CD4-positive, CD25-positive, alpha-beta regulatory T cell (primary cell): Measurements from ENCODE around the gene NUDT2. TPM values are rescaled to one million over a fixed set of nuclear protein-coding genes. Genes with fewer than 3 reads are reported as not detected.
A peak's percentile ranks its signal among the peaks of the same experiment; 100 is the strongest.
"Not testable (repeated sequence)": the region's sequence is repeated elsewhere in the genome, so short reads cannot be mapped to it uniquely, and the experiment has no call there.

Experiments used
- ATAC-seq, 2 donors: fragments of 150-1000 bp; cut with Tn5 transposase; one replicate each; pipeline ENCODE4 v1.10.0; 2021; ENCODE audit warnings: low read depth in 2 of 2, moderate number of reproducible peaks in 2 of 2, moderate library complexity in 1 of 2
- DNase-seq, 3 donors: peaks; one replicate each; pipeline versions ENCODE4 v3.0.0 to v3.0.0-alpha.2; 2012 to 2022; ENCODE audit warnings: mixed read lengths in 1 of 3
- H3K27ac ChIP-seq: one replicate; pipeline ENCODE4 v1.7.0; 2013; ENCODE audit warnings: mild to moderate bottlenecking, low read length; ENCODE audit not compliant: insufficient read depth, poor library complexity, severe bottlenecking
- H3K27me3 ChIP-seq: one replicate; pipeline ENCODE4 v1.7.0; 2013; ENCODE audit warnings: low read length; ENCODE audit not compliant: control insufficient read depth, insufficient read depth
- H3K36me3 ChIP-seq: one replicate; pipeline ENCODE4 v1.7.0; 2013; ENCODE audit warnings: mild to moderate bottlenecking, low read length, moderate library complexity; ENCODE audit not compliant: control insufficient read depth, insufficient read depth
- H3K4me1 ChIP-seq: 2 replicates; pipeline ENCODE4 v1.7.0; 2013; ENCODE audit warnings: mild to moderate bottlenecking, low read length; ENCODE audit not compliant: insufficient read depth, control insufficient read depth, poor library complexity, severe bottlenecking
- H3K4me3 ChIP-seq: one replicate; pipeline ENCODE4 v1.7.0; 2013; ENCODE audit warnings: low read depth, mild to moderate bottlenecking, low read length, moderate library complexity
- H3K9me3 ChIP-seq, 2 experiments: 1 replicate in 1 of 2; 2 replicates in 1 of 2; pipeline ENCODE4 v1.7.0; 2013; ENCODE audit warnings: low read length in 2 of 2, mild to moderate bottlenecking in 1 of 2, moderate library complexity in 1 of 2; ENCODE audit not compliant: control insufficient read depth in 2 of 2
- H3K27ac Mint-ChIP-seq, 3 donors: one replicate each; pipeline ENCODE4 v1.8.0; 2020 to 2022; ENCODE audit warnings: mild to moderate bottlenecking in 3 of 3, mixed read lengths in 3 of 3, moderate library complexity in 2 of 3
- H3K27me3 Mint-ChIP-seq: one replicate; pipeline ENCODE4 v1.8.0; 2022; ENCODE audit warnings: mild to moderate bottlenecking, mixed read lengths
- H3K36me3 Mint-ChIP-seq: one replicate; pipeline ENCODE4 v1.8.0; 2020; ENCODE audit warnings: mixed read lengths
- H3K4me1 Mint-ChIP-seq, 4 donors: one replicate each; pipeline ENCODE4 v1.8.0; 2020 to 2022; ENCODE audit warnings: mixed read lengths in 4 of 4, mild to moderate bottlenecking in 1 of 4
- H3K4me3 Mint-ChIP-seq, 4 donors: one replicate each; pipeline ENCODE4 v1.8.0; 2020 to 2022; ENCODE audit warnings: mild to moderate bottlenecking in 4 of 4, mixed read lengths in 4 of 4, moderate library complexity in 3 of 4
- H3K9me3 Mint-ChIP-seq, 7 donors: one replicate each; pipeline ENCODE4 v1.8.0; 2020 to 2022; ENCODE audit warnings: mixed read lengths in 7 of 7, mild to moderate bottlenecking in 3 of 7, moderate library complexity in 2 of 7
- polyA plus RNA-seq, 4 donors: library from polyadenylated mRNA; unstranded; fragments of 300-500 nt; fragmentation: Illumina TruSeq; gene quantifications; one replicate each; pipeline ENCODE4 v1.2.3, GENCODE V29; 2021
- total RNA-seq: library from RNA; stranded (reverse); gene quantifications from one replicate; pipeline ENCODE4 v1.2.3, GENCODE V29; 2022

Gene NUDT2
- total and polyA plus RNA-seq, 5 donors from 2014 or later: 7.1 to 67.0 (median 47.1) TPM

- Mint-ChIP-seq H3K4me1 (no peaks in the 10 kb centered on the region), H3K27ac (no peak overlapping the region), H3K4me3 (no peak overlapping the region), H3K9me3 (peaks cover 0 to 1% (median 0%) of the 10 kb centered on the region in 7 donors), H3K27me3 (no peaks in the 10 kb centered on the region), H3K36me3 (peaks cover 20% of the 10 kb centered on the region)
- H3K4me3 ChIP-seq: no peak overlapping the region
- H3K4me1 ChIP-seq: no peaks in the 10 kb centered on the region
- H3K36me3 ChIP-seq: peaks cover 11% of the 10 kb centered on the region
- no peaks in the 10 kb centered on the region for H3K27me3 ChIP-seq
- ATAC-seq (no peak), DNase-seq (no peak)
- H3K9me3 ChIP-seq: no peaks in the 10 kb centered on the region
- H3K27ac ChIP-seq: no peak overlapping the region
These were observed 18.4 kb downstream of the NUDT2 start for GRCh38 chr9:34347800-34348158.

- no peaks in the 10 kb centered on the region for H3K4me1 ChIP-seq
- peaks cover 0 to 1% (median 0%) of the 10 kb centered on the region in 7 donors for H3K9me3 Mint-ChIP-seq
- no peak overlapping the region for H3K27ac ChIP-seq
- no peaks in the 10 kb centered on the region for H3K27me3 ChIP-seq
- ATAC-seq (no peak), DNase-seq (no peak)
- peaks cover 20% of the 10 kb centered on the region for H3K36me3 Mint-ChIP-seq
- H3K27ac Mint-ChIP-seq: no peak overlapping the region
- no peaks in the 10 kb centered on the region for H3K9me3 ChIP-seq
- H3K4me3 Mint-ChIP-seq: no peak overlapping the region
- no peak overlapping the region for H3K4me3 ChIP-seq
- H3K27me3 Mint-ChIP-seq: no peaks in the 10 kb centered on the region
- no peaks in the 10 kb centered on the region for H3K4me1 Mint-ChIP-seq
- no peaks in the 10 kb centered on the region for H3K36me3 ChIP-seq
These were observed 20.0 kb downstream of the NUDT2 start for GRCh38 chr9:34349324-34349723.

DNA sequence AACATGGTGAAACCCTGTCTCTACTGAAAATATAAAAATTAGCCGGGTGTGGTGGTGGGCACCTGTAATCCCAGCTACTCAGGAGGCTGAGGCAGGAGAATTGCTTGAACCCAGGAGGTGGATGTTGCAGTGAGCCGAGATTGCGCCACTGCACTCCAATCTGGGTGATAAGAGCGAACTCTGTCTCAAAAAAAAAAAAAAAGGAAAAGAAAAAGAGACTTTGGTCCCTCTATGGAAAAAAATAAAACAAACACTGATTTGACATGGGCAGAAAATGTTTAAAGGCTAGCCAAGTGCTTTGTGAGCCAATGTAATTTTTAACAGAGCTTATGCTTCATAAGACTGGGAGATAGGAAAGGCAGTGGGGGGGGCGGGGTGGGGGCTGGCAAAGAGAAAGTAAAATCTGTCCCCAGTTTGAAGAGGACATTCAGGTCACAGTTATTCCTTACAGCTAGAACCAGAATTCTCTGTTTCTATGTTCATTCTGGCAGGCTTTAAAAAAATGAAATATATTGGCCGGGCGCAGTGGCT is 22.8 kb downstream of the NUDT2 start:
- peaks cover 2 to 13% (median 5%) of the 10 kb centered on the region in 7 donors for H3K9me3 Mint-ChIP-seq
- not testable (repeated sequence) for H3K27me3 Mint-ChIP-seq, H3K4me3 ChIP-seq, H3K4me1 ChIP-seq, H3K4me3 Mint-ChIP-seq, H3K27me3 ChIP-seq, H3K27ac Mint-ChIP-seq, H3K4me1 Mint-ChIP-seq, ATAC-seq, DNase-seq, H3K27ac ChIP-seq, H3K36me3 ChIP-seq
- peaks cover 19% of the 10 kb centered on the region for H3K36me3 Mint-ChIP-seq
- peaks cover 2 to 10% of the 10 kb centered on the region in 2 experiments for H3K9me3 ChIP-seq

DNA sequence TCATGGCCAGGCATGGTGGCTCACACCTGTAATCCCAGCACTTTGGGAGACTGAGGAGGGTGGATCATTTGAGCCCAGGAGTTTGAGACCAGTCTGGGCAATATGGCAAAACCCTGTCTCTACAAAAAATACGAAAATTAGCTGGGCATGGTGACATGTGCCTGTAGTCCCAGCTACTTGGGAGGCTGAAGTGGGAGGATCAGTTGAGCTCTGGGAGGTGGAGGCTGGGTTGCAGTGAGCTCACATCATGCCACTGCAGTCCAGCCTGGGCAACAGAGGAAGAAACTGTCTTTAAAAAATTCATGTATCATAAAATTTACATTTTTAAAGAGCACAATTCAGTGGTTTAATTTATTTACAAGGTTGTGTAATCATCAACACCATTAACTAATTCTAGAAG is 23.6 kb downstream of the NUDT2 start:
- Mint-ChIP-seq H3K9me3 (peaks cover 2 to 14% (median 10%) of the 10 kb centered on the region in 7 donors), H3K36me3 (peaks cover 20% of the 10 kb centered on the region)
- H3K4me1 Mint-ChIP-seq, ATAC-seq, H3K27me3 ChIP-seq, H3K27ac Mint-ChIP-seq, H3K4me3 Mint-ChIP-seq, H3K36me3 ChIP-seq, H3K4me1 ChIP-seq, DNase-seq, H3K4me3 ChIP-seq, H3K27ac ChIP-seq, H3K27me3 Mint-ChIP-seq: not testable (repeated sequence)
- H3K9me3 ChIP-seq: peaks cover 2 to 10% of the 10 kb centered on the region in 2 experiments

GRCh38 chr9:34362614-34363214 is 33.3 kb downstream of the NUDT2 start:
- H3K36me3 ChIP-seq: no peaks in the 10 kb centered on the region
- peaks cover 8% of the 10 kb centered on the region for H3K36me3 Mint-ChIP-seq
- H3K27me3 Mint-ChIP-seq: no peaks in the 10 kb centered on the region
- DNase-seq: no peak
- H3K27ac ChIP-seq: no peak overlapping the region
- H3K4me1 Mint-ChIP-seq: peaks cover 0 to 9% (median 0%) of the 10 kb centered on the region in 4 donors
- no peaks in the 10 kb centered on the region for H3K4me1 ChIP-seq
- peaks cover 0 to 5% (median 0%) of the 10 kb centered on the region in 7 donors for H3K9me3 Mint-ChIP-seq
- H3K27ac Mint-ChIP-seq: peak overlapping the region in 1 of 3 donors; percentile 71
- no peaks in the 10 kb centered on the region for H3K9me3 ChIP-seq
- no peak overlapping the region for H3K4me3 ChIP-seq
- H3K27me3 ChIP-seq: no peaks in the 10 kb centered on the region
- H3K4me3 Mint-ChIP-seq: no peak overlapping the region
- ATAC-seq: no peak

- H3K27ac Mint-ChIP-seq: peak overlapping the region in 2 of 3 donors; percentile 56 to 75
- H3K4me1 Mint-ChIP-seq: peaks cover 0 to 9% (median 0%) of the 10 kb centered on the region in 4 donors
- Histone ChIP-seq H3K4me1 (no peaks in the 10 kb centered on the region), H3K27me3 (no peaks in the 10 kb centered on the region), H3K4me3 (no peak overlapping the region), H3K36me3 (no peaks in the 10 kb centered on the region), H3K9me3 (no peaks in the 10 kb centered on the region), H3K27ac (no peak overlapping the region)
- H3K4me3 Mint-ChIP-seq: no peak overlapping the region
- ATAC-seq: no peak
- H3K9me3 Mint-ChIP-seq: peaks cover 0 to 2% (median 0%) of the 10 kb centered on the region in 7 donors
- DNase-seq: peak in 1 of 3 donors; percentile 74
- H3K27me3 Mint-ChIP-seq: no peaks in the 10 kb centered on the region
- H3K36me3 Mint-ChIP-seq: peaks cover 6% of the 10 kb centered on the region
These were observed 34.4 kb downstream of the NUDT2 start for GRCh38 chr9:34363619-34364351.

DNA sequence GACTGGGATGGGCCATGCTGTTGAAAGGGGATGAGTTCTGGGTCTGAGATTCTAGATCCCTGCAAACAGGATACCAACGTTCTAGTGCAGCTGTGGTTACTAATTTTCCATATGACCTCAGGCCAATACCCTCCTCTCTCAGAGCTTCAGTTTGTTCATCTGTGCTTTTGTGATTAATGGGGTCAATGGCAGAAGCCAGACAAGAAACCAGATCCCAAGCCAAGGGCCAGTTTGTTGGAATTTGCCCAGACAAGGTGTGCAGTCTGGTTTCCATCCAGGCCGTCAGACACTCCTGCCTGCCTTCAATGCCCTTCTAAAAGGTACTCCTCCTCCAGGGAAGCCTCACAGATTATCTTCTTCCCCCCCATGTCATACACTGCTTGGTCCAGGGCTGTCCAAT is 35.9 kb downstream of the NUDT2 start:
- H3K4me3 Mint-ChIP-seq: no peak overlapping the region
- H3K4me3 ChIP-seq: no peak overlapping the region
- H3K36me3 Mint-ChIP-seq: peaks cover 8% of the 10 kb centered on the region
- peaks cover 0 to 9% (median 0%) of the 10 kb centered on the region in 4 donors for H3K4me1 Mint-ChIP-seq
- H3K9me3 Mint-ChIP-seq: peaks cover 0 to 2% (median 0%) of the 10 kb centered on the region in 7 donors
- no peak for ATAC-seq
- no peak overlapping the region for H3K27ac Mint-ChIP-seq
- H3K27ac ChIP-seq: no peak overlapping the region
- no peaks in the 10 kb centered on the region for H3K9me3 ChIP-seq
- no peaks in the 10 kb centered on the region for H3K4me1 ChIP-seq
- no peak for DNase-seq
- no peaks in the 10 kb centered on the region for H3K27me3 Mint-ChIP-seq
- H3K36me3 ChIP-seq: no peaks in the 10 kb centered on the region
- no peaks in the 10 kb centered on the region for H3K27me3 ChIP-seq
